GM19452 (cell line): ENCODE measurements around the gene CR1L.
"Not testable (repeated sequence)": the region's sequence is repeated elsewhere in the genome, so short reads cannot be mapped to it uniquely, and the experiment has no call there.

Experiments
- ATAC-seq: cut with Tn5 transposase; IDR thresholded peaks from one replicate; pipeline ENCODE4 v1.9.1; 2021; ENCODE audit not compliant: unreplicated experiment

The CR1L gene

GRCh38 chr1:207644852-207645634 lies at the start of gene CR1L:
Gene CR1L, plus strand, starts transcription at chr1:207645133. Its CDS starts 101 bp downstream, at chr1:207645234.
- peak; percentile 97 for ATAC-seq

GRCh38 chr1:207603777-207604176 lies 41.2 kb upstream of the CR1L start:
- ATAC-seq, result no peak

GRCh38 chr1:207605444-207606361 lies 39.2 kb upstream of the CR1L start:
- no peak for ATAC-seq

- no peak for ATAC-seq
Observed at GRCh38 chr1:207606362-207606755, 38.6 kb upstream of the CR1L start.

- no peak for ATAC-seq
Observed at GRCh38 chr1:207612762-207613161, 32.2 kb upstream of the CR1L start.

DNA sequence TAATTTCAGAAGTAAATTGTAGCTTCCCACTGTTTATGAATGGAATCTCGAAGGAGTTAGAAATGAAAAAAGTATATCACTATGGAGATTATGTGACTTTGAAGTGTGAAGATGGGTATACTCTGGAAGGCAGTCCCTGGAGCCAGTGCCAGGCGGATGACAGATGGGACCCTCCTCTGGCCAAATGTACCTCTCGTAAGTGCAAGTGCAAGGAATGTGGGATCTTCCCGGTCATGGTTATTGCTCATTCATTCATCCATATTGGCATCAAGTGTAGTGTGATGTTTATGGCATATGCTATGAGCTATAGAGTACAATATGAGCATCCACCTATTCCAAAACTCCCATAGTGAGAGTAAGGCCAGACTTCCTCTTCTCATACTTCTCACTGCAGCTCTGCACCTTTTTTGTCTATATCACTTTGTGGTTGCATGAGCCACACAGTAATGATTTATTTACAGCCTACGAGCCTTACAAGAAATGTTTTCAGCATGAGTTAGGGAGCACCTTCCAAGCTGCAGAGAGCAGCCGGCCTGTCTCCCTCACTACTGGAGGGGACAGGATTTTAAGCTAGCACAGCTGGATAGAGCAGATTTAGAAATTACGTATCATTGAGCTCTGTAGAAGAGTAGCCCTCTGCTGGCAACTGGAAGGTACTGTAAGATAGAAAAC lies 24.9 kb upstream of the CR1L start:
- peak; percentile 89 for ATAC-seq

GRCh38 chr1:207620543-207620893 lies 24.4 kb upstream of the CR1L start:
- ATAC-seq, result no peak

DNA sequence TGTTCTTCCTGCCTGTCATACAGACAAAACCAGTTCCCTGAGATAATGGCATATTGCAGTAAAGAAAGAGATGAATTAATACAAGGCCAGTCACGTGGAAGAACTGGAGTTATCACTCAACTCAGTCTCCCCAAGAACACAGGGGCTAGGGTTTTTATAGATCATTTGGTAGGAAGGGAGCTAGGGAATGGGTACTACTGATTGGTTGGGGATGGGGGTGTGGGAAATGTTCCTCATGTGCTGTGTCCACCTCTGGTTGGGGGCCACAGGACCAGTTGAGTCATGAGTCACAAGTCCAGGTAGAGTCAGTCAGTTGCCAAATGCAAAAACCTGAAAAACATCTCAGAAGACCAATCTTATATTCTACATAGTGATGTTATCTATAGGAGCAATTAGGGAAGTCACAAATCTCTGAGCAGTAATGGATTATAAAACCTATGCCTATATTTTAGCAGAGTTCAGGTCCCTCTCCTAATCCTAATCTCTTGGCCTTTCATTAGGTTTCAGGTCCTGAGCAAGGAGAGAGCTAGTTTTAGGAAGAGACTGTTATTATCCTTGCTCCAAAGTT lies 19.3 kb upstream of the CR1L start:
- ATAC-seq, result not testable (repeated sequence)

GRCh38 chr1:207626972-207627337 lies 18.0 kb upstream of the CR1L start:
- ATAC-seq, result no peak

GRCh38 chr1:207627496-207627895 lies 17.4 kb upstream of the CR1L start:
- ATAC-seq, result no peak

DNA sequence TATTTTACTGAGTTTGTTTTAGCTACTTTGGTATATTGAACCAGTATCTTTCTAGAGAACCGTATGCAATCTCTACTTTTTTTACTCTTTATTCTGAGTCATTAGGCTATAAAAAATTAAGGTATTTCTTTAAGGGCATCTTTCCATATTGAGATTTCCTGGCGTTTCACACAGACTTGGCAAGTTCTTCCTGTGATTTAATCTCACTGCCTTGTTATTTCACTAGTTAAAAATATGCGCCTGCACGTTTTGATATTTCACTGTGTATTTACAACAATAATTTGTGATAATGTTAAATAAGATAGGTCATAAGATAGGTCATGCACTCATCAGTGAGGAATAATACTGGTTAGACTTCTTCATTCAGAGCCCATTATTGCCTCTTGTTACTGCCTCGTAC lies 16.2 kb upstream of the CR1L start:
- ATAC-seq, result no peak

GRCh38 chr1:207631137-207631536 lies 13.8 kb upstream of the CR1L start:
- no peak for ATAC-seq

GRCh38 chr1:207633226-207633625 lies 11.7 kb upstream of the CR1L start:
- ATAC-seq, result no peak

DNA sequence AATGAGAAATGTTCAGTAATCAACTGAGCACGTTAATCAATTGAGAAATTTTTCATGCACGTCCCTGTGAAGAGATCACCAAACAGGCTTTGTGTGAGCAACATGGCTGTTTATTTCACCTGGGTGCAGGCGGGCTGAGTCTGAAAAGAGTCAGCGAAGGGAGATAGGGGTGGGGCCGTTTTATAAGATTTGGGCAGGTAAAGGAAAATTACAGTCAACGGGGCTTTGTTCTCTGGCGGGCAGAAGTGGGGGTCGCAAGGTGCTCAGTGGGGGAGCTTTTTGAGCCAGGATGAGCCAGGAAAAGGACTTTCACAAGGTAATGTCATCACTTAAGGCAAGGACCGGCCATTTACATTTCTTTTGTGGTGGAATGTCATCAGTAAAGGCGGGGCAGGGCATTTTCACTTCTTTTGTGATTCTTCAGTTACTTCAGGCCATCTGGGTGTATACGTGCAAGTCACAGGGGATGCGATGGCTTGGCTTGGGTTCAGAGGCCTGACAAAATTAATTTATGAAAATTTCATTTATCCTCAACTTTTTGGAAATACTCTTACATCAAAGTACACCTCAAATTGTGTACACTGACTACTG lies 11.1 kb upstream of the CR1L start:
- not testable (repeated sequence) for ATAC-seq

DNA sequence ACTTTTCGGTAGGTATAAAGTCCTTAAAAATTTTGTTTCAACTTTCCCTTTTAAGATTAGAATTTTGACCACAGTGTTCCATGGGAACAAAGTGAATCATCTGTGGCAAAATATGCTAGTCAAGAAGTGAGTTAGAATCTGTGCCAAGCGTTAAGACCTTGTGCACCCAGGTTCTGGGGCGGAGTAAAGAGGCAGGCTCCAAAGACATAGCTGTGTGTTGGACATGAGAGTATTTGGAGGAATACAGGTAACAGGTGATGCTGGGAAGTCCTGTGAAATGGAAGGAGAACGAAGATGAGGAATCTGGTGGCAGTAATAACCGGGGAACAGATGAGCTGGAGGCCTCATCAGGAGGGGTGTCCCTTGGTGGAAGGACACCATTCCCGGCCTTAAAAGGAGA lies 10.6 kb upstream of the CR1L start:
- ATAC-seq, result not testable (repeated sequence)

- not testable (repeated sequence) for ATAC-seq
Observed at GRCh38 chr1:207635569-207636186, 9.3 kb upstream of the CR1L start.

DNA sequence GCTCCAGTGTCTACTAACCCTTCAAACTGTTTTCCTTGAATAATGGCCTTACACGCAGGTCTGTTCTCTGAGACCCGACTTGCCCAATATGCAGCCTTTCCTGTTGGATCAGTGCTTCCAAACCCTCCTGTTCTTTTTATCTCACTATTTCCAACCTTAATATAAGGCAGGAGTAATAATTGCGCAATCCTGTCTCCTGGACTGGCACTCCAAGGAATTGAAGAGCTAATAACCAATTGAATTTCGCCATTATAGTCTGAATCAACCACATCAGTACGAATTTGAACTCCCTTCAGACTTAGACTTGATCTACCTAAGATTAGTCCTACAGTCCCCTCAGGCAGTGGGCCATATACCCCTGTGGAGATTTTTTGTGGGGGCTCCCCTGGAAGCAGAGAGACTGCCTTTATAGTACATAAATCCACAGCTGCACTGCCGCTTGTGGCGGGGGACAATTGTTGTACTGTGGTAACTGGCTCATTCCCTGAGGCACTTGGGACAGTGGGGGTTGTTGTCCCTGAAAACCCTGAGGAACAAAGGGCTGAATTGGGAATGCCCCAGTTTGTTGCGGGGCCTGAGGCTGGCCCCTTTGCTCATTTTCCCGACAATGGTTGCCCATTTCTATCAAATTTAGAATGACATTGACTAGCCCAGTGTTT lies 6.3 kb upstream of the CR1L start:
- not testable (repeated sequence) for ATAC-seq

DNA sequence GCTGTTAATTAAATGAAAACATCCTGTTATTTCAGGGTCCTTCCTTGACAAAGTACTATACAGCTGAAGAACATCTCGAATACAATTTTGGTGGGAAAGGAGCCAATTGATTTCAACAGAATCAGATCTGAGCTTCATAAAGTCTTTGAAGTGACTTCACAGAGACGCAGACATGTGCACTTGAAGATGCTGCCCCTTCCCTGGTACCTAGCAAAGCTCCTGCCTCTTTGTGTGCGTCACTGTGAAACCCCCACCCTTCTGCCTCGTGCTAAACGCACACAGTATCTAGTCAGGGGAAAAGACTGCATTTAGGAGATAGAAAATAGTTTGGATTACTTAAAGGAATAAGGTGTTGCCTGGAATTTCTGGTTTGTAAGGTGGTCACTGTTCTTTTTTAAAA lies 5.6 kb upstream of the CR1L start:
- not testable (repeated sequence) for ATAC-seq

- no peak for ATAC-seq
Observed at GRCh38 chr1:207644166-207644851, 624 bp upstream of the CR1L start.
